HG03025 (cell line): Measurements from ENCODE around the gene SERPINC1.
"Not testable (repeated sequence)": the region's sequence is repeated elsewhere in the genome, so short reads cannot be mapped to it uniquely, and the experiment has no call there.

ENCODE experiments used
- ATAC-seq: cut with Tn5 transposase; IDR thresholded peaks from one replicate; pipeline ENCODE4 v1.9.1; 2021; ENCODE audit warnings: mild to moderate bottlenecking, moderate library complexity; ENCODE audit not compliant: unreplicated experiment, low FRiP score

SERPINC1 gene

DNA sequence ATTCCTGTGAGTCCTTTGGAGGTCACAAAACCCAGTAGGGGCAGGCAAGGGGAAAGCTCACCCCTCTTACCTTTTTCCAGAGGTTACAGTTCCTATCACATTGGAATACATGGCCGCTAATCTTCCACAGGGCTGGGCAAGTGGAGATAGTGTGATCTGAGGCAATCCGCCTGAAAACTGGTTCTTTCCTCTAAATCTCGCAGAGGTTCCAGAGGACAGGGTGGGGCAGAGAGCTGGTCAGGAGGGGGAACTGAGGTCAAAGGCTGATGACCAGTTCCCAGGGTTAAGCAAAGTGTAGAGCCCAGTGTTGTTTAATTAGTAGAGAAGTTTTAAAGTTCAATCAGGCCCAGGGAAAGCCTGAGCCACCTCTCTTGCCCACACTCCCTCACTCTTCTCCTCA is at the start of gene SERPINC1:
Gene SERPINC1 (minus strand): TSS at position 179 of the 400 bp plus-strand sequence. CDS start 68 bp downstream, at position 111.
- no peak for ATAC-seq

DNA sequence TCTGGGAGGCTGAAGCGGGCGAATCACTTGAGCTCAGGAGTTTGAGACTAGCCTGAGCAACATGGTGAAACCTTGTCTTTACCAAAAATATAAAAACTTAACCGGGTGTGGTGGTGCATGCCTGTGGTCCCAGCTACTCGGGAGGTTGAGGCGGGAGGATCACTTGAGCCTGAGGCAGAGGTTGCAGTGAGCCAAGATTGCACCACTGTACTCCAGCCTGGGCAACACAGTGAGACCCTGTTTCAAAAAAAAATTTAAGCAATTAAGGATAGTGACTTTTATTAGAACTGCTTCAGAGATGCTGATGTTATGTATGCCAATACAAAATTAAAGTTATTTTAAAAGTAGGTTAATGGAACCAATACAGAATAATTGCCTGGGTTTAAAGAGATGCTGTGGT is 48.8 kb upstream of the SERPINC1 start:
- ATAC-seq: not testable (repeated sequence)

DNA sequence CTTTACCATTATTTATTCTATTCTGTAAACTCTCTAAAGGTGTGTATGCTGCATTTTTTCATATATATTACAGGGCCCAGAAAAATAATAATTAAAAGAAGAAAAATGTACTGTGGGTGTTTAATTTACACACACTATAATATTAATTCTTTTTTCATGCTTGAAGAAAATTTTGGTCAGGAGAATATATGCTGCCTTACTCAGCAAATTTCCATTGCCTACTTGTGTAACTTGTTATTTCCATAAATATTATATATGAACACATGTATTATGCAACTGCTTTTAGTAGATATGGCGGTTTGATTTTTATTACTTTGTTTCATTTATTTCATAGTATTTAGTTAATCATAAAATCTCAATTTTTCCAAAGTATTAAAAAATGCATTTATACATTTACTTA is 46.4 kb upstream of the SERPINC1 start:
- ATAC-seq: no peak

DNA sequence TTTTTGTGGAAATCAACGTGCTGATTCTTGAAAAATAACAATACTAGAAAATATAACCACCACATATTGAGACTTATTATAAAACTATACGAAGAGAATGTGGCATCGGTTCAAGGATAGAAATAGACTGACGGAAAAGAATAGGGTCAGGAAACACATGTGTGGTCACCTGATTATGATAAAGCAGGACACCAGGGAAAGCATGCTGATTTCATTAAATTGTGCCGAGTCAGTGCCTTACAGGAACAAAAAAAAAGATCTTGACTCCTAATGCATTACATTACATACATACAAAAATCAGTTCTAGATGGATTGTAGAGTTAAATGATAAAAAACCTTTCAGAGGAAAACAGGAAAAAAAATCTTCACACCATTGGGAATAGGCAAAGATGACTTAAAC is 43.5 kb upstream of the SERPINC1 start:
- no peak for ATAC-seq

DNA sequence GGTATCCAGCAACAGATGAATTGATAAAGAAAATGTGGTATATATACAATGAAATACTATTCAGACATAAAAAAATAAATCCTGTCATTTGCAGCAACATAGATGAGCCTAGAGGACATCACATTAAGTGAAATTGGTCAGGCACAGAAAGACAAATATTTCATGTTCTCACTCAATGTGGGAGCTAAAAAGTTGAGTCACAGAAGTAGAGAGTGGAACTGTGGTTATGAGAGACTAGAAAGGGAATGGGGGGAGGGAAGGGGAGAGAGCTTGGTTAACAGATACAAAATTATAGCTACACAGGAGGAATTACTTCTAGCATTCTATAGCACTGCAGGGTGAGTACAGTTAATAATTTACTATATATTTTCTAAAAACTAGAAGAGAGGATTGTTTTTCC is 37.1 kb upstream of the SERPINC1 start:
- ATAC-seq: no peak

DNA sequence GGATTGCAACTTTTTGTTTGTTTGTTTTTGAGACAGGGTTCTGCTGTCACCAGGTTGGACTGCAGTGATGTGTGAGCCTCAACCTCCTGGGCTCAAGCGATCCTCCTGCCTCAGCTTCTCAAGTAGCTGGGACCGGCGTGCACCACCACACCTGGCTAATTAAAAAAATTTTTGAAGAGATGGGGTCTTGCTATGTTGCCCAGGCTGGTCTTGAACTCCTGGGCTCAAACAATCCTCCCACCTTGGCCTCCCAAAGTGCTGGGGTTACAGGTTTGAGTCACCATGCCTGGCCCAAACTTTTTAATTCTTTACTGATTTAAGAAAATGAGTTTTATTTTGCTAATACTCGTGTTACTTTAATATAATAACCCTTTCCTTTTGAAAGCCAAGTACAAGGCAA is 31.5 kb upstream of the SERPINC1 start:
- ATAC-seq: no peak

DNA sequence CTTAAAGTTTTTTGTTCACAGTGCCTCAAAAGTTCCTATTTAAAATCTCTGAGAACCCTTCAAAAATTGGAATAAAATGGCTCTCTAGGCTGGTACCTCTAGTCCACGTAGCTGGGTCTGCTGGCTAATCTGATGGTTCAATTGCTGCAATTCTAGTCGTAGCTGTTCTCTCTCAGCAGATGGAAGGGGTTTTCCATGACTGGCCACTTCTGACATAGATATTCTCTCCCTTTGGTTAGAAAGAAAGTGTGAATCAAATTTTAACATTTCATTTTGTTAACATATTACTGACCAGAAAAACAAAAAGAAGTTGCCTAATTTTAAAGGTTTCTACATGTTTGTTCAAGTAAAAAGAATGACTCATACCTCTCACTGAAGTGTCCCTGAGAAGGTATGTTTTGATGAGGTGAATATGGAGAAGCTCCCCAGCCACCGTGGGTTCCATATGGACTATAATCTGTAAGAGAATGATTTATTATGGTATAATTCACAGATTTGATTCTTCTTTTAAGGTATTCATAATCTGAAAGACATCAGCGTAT is 29.3 kb upstream of the SERPINC1 start:
- ATAC-seq: no peak

DNA sequence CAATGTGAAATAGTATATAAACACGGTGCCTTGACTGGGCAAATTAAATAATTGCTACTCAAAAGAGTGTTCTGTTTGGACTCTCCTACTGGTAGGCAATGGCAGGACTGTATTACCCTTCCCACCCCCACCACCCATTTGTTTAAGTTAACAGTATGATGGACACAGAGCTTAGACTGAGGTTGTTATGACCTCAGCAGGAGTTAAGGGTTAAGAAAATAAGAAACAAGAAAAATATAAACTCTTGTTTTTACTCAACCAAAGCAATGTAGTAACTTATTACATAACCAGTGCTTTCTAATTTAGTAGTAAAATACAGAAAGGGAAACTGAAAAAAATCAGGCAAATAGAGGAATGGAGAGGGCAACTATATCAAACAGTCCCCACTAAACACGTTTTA is 19.9 kb upstream of the SERPINC1 start:
- no peak for ATAC-seq

DNA sequence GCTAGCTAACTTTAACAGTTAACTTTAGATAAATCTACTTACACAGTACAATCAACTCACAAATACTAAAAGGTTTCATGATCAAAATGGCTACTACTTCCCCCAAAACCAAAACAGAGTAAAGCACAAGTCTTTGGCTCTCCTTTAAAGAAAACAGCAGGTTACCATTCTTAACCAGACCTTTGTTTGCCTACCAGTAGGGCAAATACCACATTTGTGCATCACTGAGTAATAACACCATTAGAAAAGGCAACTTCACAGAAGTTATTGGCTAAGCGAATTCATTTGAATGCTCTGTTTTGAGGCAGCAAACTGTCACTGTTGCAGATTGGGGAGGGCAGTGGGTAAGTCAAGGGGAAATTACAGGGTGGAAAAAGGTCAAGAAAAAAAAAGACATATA is 17.3 kb upstream of the SERPINC1 start:
- no peak for ATAC-seq

DNA sequence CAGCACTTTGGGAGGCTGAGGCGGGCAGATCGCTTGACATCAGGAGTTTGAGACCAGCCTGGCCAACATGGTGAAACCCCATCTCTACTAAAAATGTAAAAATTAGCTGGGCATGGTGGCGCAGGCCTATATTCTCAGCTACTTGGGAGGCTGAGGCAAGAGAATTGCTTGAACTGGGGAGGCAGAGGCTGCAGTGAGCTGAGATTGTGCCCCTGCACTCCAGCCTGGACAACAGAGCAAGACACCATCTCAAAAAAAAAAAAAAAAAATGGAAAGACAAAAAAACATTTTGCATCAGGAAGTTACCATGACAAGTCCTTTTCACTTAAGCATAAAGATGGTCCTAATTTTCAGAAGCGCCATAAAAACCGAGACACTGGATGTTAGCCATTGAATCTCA is 13.4 kb upstream of the SERPINC1 start:
- not testable (repeated sequence) for ATAC-seq

DNA sequence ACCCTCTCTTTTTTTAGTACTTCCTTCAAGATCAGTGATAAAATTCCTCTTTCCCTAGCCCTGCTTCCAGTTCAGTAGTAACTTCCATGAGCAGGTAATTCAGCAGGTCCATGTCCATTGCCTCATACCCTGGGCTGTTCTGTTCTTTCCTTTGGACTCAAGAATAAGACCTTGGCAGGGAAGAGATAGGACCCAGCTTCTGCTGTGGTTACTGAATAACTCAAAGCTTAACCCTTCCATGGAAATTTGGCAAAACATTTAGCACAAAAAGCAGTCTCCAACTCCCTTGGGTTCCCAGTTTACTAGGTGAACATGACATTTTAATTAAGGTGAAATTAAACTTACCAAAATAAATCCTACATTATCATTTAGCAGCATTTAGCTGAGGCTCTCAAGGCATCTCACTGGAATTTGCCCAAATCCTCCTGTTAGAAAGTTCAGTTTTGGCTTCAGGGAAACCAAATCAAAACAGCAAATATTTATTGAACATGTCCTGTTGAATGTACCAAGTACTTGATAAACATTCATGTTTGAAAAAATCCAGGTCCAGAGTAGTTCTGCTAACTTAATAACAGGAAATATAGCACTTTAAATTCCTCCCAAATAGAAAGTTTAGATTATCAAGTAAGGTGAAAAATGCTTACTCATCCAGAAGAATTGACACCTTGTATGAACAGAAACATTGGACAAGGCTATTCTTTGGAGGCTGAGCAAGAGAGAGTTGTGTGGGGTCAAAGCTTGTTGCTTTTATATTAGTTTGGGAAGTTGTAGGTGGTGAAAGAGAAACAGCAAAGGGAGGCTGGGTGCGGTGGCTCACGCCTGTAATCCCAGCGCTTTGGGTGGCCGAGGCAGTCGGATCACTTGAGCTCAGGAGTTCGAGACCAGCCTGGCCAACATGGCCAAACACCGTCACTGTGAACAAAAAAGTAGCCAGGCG is 8.4 kb upstream of the SERPINC1 start:
- no peak for ATAC-seq

DNA sequence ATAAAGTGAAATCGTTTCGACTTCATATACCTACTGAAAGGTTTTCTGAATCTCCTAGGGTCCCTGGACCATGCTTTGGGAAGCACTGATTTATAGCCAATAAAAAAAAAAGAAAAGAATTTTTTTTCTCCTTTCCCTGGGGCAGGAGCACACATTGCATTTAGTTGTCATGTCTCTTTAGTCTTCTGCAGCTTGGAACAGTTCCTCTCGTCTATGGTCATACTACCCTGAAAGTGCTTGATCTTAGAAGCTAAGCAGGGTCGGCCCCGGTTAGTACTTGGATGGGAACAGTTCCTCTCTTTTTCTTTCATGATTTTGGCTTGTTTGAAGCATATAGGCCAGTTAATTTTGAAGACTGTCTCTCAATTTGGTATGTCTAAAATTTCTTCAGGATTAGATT is 3.7 kb upstream of the SERPINC1 start:
- ATAC-seq: no peak

DNA sequence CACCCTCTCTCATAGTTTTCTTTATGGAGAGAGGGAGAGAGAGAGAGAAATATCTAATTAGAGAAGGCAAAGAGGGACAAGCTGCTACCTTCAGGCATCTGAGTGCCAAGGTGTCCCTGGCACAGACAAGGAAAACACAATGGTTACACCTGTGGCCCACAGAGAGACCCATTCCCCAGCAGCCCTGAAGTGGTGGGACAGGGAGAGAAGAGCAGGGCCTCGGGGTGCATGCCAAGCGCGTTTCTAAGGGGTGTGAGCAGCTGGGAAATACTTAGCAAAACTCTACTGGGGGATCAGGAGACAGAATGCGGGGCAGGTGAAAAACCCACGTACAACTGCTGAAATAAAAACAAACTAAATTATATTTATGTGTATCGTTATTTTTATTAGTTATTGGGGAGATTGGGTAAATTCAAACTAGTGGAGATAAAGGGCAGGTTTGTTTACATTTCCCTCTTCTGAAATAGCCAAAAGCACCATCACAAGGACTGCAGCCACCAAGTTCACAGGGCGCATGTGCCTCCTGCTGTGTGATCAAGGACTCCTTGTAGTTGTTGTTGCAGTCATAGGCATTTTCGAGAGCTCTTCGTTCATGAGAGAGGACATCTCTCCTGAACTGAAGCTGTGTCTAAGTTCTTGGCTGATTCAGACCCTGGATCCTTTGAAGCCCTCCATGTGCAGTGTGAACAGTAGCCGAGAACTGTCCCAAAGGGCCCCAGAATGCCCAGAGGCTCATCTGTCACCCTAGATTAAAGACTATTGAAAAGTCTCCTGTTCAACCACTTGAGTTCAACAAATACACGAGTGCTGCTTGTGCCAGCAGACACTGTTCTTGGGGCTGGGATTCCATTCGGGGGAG is 737 bp upstream of the SERPINC1 start:
- no peak for ATAC-seq

DNA sequence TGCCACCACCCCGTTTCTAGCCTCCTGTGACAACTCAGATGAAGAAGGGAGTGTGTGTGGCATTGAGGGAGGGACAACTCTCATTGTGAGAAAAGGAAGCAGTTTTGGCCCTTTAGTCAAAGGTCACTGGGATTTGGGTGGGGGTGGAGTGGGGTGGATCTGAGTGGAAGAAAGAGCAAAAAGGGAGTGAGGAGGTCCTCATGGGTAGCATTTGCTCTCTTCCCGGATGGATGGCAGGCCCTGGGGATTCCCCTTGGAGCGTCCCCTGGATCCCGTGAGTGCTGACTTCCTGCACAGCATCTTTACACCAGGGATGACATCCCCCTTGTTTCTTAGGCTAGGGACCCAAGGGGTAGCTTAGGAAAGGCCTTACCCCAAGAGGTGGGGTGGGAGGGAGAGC is 460 bp downstream of the SERPINC1 start:
- no peak for ATAC-seq

DNA sequence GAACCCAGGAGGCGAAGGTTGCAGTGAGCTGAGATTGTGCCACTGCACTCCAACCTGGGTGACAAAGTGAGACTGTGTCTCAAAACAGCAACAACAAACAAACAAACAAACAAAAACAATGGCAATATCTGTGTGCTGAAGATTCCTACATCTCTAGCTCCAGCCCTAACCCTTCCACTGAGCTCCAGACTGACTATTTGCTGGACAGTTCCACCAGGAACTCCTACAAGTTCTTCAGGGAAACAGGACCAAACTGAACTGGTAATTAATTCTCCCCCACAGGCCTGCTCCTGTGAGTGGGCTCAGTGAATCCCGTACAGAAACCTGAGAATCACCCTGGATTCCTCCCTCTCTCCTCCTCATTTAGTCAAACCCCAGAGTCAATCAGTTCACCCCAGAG is 1.5 kb downstream of the SERPINC1 start:
- no peak for ATAC-seq

DNA sequence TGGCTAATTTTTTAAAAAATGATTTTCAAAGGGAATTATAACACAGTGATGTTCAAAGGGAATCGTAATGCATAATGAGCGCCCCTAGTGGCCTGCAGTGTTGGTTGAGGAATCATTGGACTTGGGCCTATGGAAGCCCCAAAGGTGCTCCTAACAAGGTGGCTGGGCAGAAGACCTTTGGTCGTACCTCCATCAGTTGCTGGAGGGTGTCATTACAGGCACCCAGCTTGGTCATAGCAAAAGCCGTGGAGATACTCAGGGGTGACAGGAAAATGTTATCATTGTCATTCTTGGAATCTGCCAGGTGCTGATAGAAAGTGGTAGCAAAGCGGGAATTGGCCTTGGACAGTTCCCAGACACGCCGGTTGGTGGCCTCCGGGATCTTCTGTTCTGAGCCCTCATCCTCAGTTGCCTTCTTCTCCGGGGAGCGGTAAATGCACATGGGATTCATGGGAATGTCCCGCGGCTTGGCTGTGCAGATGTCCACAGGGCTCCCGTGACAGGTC is 2.7 kb downstream of the SERPINC1 start:
- ATAC-seq: no peak

DNA sequence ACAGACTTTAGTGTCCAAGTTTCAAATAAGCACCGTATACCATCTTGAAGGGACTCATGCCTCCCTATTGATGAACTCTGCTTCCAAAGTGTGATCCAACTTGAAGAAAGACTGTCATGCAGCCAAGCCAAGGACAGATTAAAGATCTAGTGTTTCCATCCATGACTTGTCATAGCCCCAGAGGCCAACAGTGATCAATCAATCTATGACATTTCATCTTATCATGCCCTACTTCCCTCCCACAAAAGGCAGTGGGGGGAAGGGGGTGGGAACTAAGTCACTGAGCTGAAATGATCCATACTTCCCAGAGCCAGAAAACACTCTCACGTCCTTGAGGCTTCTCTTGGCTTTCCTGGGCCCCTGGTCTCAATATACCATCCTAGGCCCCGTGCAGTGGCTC is 4.0 kb downstream of the SERPINC1 start:
- no peak for ATAC-seq

DNA sequence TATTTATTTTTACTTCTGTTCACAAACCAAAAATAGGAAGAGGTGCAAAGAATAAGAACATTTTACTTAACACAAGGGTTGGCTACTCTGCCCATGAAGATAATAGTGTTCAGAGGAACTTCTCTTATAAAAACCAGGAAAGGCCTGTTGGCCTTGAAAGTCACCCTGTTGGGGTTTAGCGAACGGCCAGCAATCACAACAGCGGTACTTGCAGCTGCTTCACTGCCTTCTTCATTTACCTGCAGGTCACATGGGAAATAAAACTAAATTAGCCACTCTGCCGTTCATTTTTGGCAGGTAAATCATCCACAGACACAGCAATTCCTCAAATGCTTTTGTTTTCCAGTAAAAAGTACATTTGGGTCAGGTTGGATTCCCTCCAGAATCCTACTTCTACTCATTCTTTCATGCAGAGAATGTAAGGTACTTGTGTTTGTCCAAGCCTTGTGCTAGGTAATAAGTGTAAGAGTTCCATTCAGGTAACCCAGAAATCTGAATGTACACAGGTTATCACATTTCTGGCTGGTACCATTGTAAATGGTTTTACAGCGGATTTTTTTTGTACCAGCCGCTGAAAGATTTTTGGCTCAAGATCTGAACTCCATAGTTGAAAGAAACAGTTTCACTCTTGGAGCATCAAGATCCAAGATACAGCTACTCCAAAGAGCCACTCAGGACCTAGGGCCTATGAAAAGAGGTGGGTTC is 13.1 kb downstream of the SERPINC1 start:
- no peak for ATAC-seq

DNA sequence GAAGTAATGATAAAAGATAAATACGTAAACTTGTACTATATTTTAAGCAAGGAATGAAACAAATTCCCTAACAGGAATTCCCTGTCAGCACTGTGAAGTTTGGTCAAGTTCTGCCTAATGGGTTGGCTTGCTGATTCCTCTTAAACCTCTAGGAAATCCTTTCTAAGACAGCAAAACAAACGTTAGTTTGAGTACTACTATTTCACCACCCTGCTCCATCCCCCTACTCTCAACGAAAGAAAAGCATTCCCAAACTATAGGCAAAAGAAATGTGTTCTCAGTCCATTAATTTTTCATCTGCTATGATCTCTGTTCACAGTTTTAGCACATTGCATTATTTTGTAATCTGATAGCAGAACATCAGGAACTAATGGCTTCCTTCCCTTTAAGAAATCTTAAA is 16.1 kb downstream of the SERPINC1 start:
- no peak for ATAC-seq

DNA sequence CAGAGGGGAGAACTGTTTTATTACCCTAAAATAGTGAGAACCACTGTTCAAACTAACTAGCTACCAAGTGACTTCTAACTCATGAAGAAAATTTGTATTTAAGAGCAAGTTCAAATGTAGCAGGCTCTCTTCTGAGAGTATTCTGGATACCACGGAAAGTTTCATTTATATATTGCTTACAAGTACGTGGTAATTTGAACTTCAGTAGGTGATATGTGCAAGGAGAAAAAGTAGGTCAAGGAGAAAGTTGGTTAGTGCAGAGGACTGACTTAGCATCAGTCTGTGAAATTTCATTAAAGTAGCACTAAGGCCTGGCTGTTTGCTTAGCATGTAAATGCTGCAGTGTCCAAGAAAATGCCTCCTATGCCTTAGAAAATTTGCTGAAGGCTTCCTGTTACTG is 16.7 kb downstream of the SERPINC1 start:
- no peak for ATAC-seq
